ENCODE results near the gene RBL2.
A peak's percentile ranks its signal among the peaks of the same experiment; 100 is the strongest.

Gene RBL2

GRCh38 chr16:53476867-53477266, 42.6 kb downstream of the RBL2 start:
- no peak for TF ChIP-seq CTCF (IDR thresholded peaks at IDR 0.05; ENCODE audit: low read depth, low read length)
- no peak overlapping the region for H3K4me3 ChIP-seq (replicated peaks in 1 of 2; ENCODE audit: low read depth in 2 of 2, low read length in 2 of 2)
- DNase-seq (ENCODE audit: low read depth in 2 of 2) = no peak

DNA sequence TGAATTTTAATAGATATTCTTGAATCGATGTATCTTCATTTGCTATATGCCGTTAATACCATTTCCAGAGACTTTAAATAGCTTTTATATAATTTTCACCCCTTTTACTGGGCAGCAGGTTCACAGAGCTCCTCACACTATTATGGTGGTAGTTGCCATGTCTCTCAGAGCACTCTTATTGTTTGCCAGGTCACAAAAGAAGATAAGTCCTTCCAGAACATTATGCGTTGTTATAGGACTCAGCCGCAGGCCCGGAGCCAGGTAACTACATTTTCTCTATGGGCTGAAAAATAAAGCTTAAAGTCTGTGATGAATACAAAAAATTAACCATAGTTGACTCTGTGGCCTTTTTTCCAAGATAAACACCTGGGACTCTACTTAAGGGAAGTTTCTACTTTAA, 44.7 kb downstream of the RBL2 start:
- TF ChIP-seq CTCF (IDR thresholded peaks at IDR 0.05; ENCODE audit: low read depth, low read length) = no peak
- no peak for DNase-seq (ENCODE audit: low read depth in 2 of 2)
- H3K4me3 ChIP-seq (replicated peaks in 1 of 2; ENCODE audit: low read depth in 2 of 2, low read length in 2 of 2) = no peak overlapping the region

GRCh38 chr16:53480394-53480793, 46.1 kb downstream of the RBL2 start:
- no peak for DNase-seq (ENCODE audit: low read depth in 2 of 2)
- no peak overlapping the region for H3K4me3 ChIP-seq (replicated peaks in 1 of 2; ENCODE audit: low read depth in 2 of 2, low read length in 2 of 2)
- no peak for TF ChIP-seq CTCF (IDR thresholded peaks at IDR 0.05; ENCODE audit: low read depth, low read length)

GRCh38 chr16:53482123-53482522, 47.9 kb downstream of the RBL2 start:
- DNase-seq (ENCODE audit: low read depth in 2 of 2) = peak; percentile 5 to 40
- no peak overlapping the region for H3K4me3 ChIP-seq (replicated peaks in 1 of 2; ENCODE audit: low read depth in 2 of 2, low read length in 2 of 2)
- TF ChIP-seq CTCF (IDR thresholded peaks at IDR 0.05; ENCODE audit: low read depth, low read length) = no peak

DNA sequence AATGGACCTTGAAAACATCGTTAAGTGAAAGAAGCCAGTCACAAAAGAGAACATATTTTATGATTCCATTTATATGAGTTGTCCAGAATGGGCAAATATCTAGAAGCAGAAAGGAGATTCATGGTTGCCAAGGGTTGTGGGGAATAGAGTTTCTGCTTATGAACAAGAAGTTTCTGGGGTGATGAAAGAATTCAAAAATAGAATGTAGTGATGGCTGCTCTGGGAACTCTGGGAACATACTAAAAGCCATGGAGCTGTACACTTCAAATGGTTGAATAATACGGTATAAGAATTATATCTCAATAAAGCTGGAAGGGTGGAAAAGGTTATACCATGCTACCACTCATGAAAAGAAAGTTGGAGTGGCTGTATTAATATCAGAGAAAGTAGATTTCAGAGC, 50.3 kb downstream of the RBL2 start:
- H3K4me3 ChIP-seq (replicated peaks in 1 of 2; ENCODE audit: low read depth in 2 of 2, low read length in 2 of 2) = no peak overlapping the region
- no peak for TF ChIP-seq CTCF (IDR thresholded peaks at IDR 0.05; ENCODE audit: low read depth, low read length)
- no peak for DNase-seq (ENCODE audit: low read depth in 2 of 2)

GRCh38 chr16:53486230-53486629, 52.0 kb downstream of the RBL2 start:
- no peak overlapping the region for H3K4me3 ChIP-seq (replicated peaks in 1 of 2; ENCODE audit: low read depth in 2 of 2, low read length in 2 of 2)
- no peak for DNase-seq (ENCODE audit: low read depth in 2 of 2)
- no peak for TF ChIP-seq CTCF (IDR thresholded peaks at IDR 0.05; ENCODE audit: low read depth, low read length)

DNA sequence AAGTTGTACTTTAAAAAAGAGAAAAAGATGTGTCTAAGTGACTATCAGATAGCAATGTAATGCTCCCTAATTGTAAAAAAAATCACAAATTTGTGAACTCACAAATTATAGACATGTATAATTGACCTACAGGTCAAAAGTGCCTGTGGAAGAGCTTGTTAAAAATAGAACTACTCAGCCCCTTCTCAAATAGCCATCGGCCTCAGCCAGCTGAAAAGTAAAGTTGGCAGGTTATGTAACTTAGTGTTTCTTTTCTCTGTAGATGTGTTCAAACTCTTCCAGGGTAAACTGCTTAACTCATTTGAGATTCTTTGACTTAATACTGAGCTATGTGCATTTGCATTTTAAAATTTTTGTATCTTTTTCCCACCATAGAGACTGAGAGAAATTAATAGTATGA, 55.5 kb downstream of the RBL2 start:
- no peak overlapping the region for H3K4me3 ChIP-seq (replicated peaks in 1 of 2; ENCODE audit: low read depth in 2 of 2, low read length in 2 of 2)
- DNase-seq (ENCODE audit: low read depth in 2 of 2) = no peak
- TF ChIP-seq CTCF (IDR thresholded peaks at IDR 0.05; ENCODE audit: low read depth, low read length) = no peak

All from cardiac fibroblast (primary cell).